Measurements from ENCODE around the gene CAPN14.

The CAPN14 gene, protein sequence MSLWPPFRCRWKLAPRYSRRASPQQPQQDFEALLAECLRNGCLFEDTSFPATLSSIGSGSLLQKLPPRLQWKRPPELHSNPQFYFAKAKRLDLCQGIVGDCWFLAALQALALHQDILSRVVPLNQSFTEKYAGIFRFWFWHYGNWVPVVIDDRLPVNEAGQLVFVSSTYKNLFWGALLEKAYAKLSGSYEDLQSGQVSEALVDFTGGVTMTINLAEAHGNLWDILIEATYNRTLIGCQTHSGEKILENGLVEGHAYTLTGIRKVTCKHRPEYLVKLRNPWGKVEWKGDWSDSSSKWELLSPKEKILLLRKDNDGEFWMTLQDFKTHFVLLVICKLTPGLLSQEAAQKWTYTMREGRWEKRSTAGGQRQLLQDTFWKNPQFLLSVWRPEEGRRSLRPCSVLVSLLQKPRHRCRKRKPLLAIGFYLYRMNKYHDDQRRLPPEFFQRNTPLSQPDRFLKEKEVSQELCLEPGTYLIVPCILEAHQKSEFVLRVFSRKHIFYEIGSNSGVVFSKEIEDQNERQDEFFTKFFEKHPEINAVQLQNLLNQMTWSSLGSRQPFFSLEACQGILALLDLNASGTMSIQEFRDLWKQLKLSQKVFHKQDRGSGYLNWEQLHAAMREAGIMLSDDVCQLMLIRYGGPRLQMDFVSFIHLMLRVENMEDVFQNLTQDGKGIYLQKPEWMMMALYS

DNA sequence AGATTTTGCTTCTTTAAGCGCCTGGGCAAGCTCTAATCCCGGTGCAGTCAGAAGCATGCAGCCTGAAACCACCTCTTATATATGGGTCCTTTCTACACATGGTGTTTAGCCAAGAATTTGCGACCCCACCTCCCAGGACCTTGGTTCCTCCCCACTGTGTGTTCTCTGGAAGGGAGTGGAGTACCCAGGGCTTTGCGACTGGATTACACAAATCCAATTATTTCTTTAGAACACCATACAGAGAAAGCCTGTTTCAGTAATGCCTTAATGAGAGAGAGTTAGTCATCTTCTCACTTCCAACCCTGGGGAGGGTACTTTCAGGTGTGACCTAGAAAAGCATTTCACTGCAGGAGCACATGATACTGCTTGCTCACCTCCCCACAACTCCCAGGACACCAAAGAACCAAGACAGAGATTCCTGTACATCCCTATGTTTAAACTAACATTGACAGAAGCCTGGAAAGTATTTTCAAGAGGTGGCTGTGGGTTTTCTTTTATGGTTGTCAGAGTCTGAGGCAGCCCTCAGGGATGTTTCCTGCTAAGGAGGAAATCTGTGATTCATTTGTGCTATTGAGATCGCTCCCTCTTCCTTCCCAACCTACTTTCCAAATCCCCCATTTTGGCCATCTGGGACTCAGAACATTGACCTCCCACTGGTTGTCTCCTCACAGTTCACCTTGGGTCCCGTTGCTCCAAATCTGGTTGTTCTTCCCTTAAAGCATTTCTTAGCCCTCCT is at the start of gene CAPN14:
TSS of gene CAPN14 (minus strand) at position 51 of the 736 bp plus-strand sequence. CDS start 12,068 bp downstream, outside the sequence.
- no peaks in the 10 kb centered on the region for H4K20me1 ChIP-seq
- no peak within 1 kb of the TSS for H3K4me3 ChIP-seq
- H3K27ac ChIP-seq = peak within 1 kb of the TSS; percentile 93 to 99 (median 95)
- TF ChIP-seq Cebpa-rat (IDR thresholded peaks at IDR 0.05) = no peak
- no peaks in the 10 kb centered on the region for H3K36me3 ChIP-seq
- H3K9ac ChIP-seq = peak within 1 kb of the TSS in 8 of 11 experiments; percentile 80 to 86 (median 84); a peak in 16 of 22 replicates
- H3K4me1 ChIP-seq = peaks cover 90 to 100% (median 99%) of the 10 kb centered on the region in 10 experiments
- no peaks in the 10 kb centered on the region for H3K9me3 ChIP-seq (replicated peaks in 1 of 11)
- H3K27me3 ChIP-seq = no peaks in the 10 kb centered on the region
- peak within 1 kb of the TSS; percentile 83 to 95 (median 90) for H3K4me2 ChIP-seq

- no peaks in the 10 kb centered on the region for H4K20me1 ChIP-seq
- H3K27ac ChIP-seq = no peak overlapping the region
- H3K4me2 ChIP-seq = no peak overlapping the region
- no peak overlapping the region for H3K9ac ChIP-seq
- no peak for TF ChIP-seq Cebpa-rat (IDR thresholded peaks at IDR 0.05)
- no peaks in the 10 kb centered on the region for H3K27me3 ChIP-seq
- no peaks in the 10 kb centered on the region for H3K9me3 ChIP-seq (replicated peaks in 1 of 11)
- no peak overlapping the region for H3K4me3 ChIP-seq
- peaks cover 0 to 48% (median 19%) of the 10 kb centered on the region in 11 experiments; a peak in 15 of 22 replicates for H3K36me3 ChIP-seq
- H3K4me1 ChIP-seq = peaks cover 3 to 48% (median 33%) of the 10 kb centered on the region in 10 experiments; a peak in 18 of 20 replicates
Measured at GRCh38 chr2:31266804-31267203, 49.5 kb upstream of the CAPN14 start.

DNA sequence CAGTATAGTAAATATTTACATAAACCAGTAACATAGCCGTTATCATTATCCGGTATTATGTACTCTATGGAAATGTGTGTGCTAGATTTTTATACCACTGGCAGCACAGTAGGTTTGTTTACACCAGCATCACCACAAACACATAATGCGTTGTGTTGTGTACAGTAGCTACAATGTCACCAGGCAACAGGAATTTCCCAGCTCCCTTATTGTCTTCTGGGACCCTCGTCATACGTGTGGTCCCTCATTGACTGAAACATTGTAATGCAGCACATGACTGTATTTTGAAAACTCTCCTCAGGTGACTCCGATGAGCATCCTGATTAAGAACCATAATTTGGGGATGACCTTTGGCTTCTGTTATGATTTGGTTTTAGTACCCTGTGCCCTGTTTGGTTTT is 47.9 kb upstream of the CAPN14 start:
- Histone ChIP-seq H3K4me3 (no peak overlapping the region), H3K9me3 (replicated peaks in 1 of 11) (no peaks in the 10 kb centered on the region), H3K36me3 (peaks cover 0 to 63% (median 31%) of the 10 kb centered on the region in 11 experiments; a peak in 16 of 22 replicates), H3K4me2 (no peak overlapping the region), H4K20me1 (no peaks in the 10 kb centered on the region), H3K27ac (no peak overlapping the region), H3K4me1 (peaks cover 3 to 43% (median 35%) of the 10 kb centered on the region in 10 experiments; a peak in 18 of 20 replicates), H3K27me3 (no peaks in the 10 kb centered on the region), H3K9ac (no peak overlapping the region)
- TF ChIP-seq Cebpa-rat (IDR thresholded peaks at IDR 0.05) = no peak

DNA sequence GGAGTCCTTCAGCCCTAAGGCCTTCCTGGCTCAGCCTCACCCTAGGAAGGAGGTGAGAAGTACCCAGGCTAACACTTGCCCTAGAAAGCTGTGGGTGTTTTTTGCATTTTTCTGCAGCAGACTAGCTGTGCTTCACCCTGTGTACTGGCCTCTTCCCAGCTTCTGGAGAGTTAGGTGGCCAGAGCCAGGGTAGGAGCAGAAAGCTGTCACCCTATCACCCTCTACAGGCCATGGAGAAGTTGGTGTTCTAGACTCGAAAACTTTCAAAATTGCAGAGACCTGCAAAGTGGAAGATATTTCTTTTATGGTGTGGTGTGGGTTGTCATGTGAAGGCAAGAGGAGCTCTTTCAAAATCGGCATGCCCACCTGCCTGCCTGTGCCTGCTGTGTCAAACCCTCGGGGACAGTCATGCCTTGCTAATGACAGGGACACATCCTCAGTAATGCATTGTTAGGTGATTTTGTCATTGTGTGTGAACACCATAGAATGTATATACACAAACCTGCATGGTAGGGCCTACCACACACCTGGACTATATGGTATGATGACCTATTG is 46.4 kb upstream of the CAPN14 start:
- Histone ChIP-seq H3K4me2 (no peak overlapping the region), H3K9ac (no peak overlapping the region), H3K27ac (no peak overlapping the region), H3K4me1 (peaks cover 0 to 33% (median 26%) of the 10 kb centered on the region in 10 experiments; a peak in 15 of 20 replicates), H3K36me3 (peaks cover 0 to 77% (median 31%) of the 10 kb centered on the region in 11 experiments; a peak in 16 of 22 replicates), H3K27me3 (no peaks in the 10 kb centered on the region), H4K20me1 (no peaks in the 10 kb centered on the region), H3K9me3 (replicated peaks in 1 of 11) (no peaks in the 10 kb centered on the region), H3K4me3 (no peak overlapping the region)
- no peak for TF ChIP-seq Cebpa-rat (IDR thresholded peaks at IDR 0.05)

GRCh38 chr2:31260870-31261269 is 43.6 kb upstream of the CAPN14 start:
- Histone ChIP-seq H3K27me3 (no peaks in the 10 kb centered on the region), H3K9me3 (replicated peaks in 1 of 11) (no peaks in the 10 kb centered on the region), H3K27ac (no peak overlapping the region), H3K9ac (no peak overlapping the region), H4K20me1 (peaks cover 0 to 8% (median 0%) of the 10 kb centered on the region in 11 experiments; a peak in 2 of 22 replicates), H3K4me1 (peaks cover 4 to 49% (median 42%) of the 10 kb centered on the region in 10 experiments; a peak in 19 of 20 replicates), H3K4me2 (no peak overlapping the region), H3K36me3 (peaks cover 0 to 65% (median 19%) of the 10 kb centered on the region in 11 experiments; a peak in 16 of 22 replicates), H3K4me3 (no peak overlapping the region)
- TF ChIP-seq Cebpa-rat (IDR thresholded peaks at IDR 0.05) = no peak

GRCh38 chr2:31259075-31259474 is 41.8 kb upstream of the CAPN14 start:
- TF ChIP-seq Cebpa-rat (IDR thresholded peaks at IDR 0.05) = no peak
- Histone ChIP-seq H3K4me3 (no peak overlapping the region), H4K20me1 (peaks cover 0 to 8% (median 0%) of the 10 kb centered on the region in 11 experiments; a peak in 2 of 22 replicates), H3K9me3 (replicated peaks in 1 of 11) (no peaks in the 10 kb centered on the region), H3K4me1 (peaks cover 7 to 67% (median 60%) of the 10 kb centered on the region in 10 experiments; a peak in 19 of 20 replicates), H3K4me2 (peak overlapping the region in 7 of 11 experiments; percentile 38 to 63 (median 47); a peak in 10 of 22 replicates), H3K36me3 (peaks cover 0 to 66% (median 19%) of the 10 kb centered on the region in 11 experiments; a peak in 14 of 22 replicates), H3K27me3 (no peaks in the 10 kb centered on the region), H3K27ac (no peak overlapping the region), H3K9ac (no peak overlapping the region)

GRCh38 chr2:31258351-31258750 is 41.0 kb upstream of the CAPN14 start:
- no peak for TF ChIP-seq Cebpa-rat (IDR thresholded peaks at IDR 0.05)
- no peaks in the 10 kb centered on the region for H3K9me3 ChIP-seq (replicated peaks in 1 of 11)
- peaks cover 7 to 68% (median 62%) of the 10 kb centered on the region in 10 experiments; a peak in 19 of 20 replicates for H3K4me1 ChIP-seq
- peaks cover 0 to 62% (median 19%) of the 10 kb centered on the region in 11 experiments; a peak in 14 of 22 replicates for H3K36me3 ChIP-seq
- peak overlapping the region in 10 of 11 experiments; percentile 4 to 63 (median 41); a peak in 18 of 22 replicates for H3K4me2 ChIP-seq
- no peak overlapping the region for H3K4me3 ChIP-seq
- no peak overlapping the region for H3K27ac ChIP-seq
- H3K27me3 ChIP-seq = no peaks in the 10 kb centered on the region
- H3K9ac ChIP-seq = no peak overlapping the region
- peaks cover 0 to 8% (median 0%) of the 10 kb centered on the region in 11 experiments; a peak in 2 of 22 replicates for H4K20me1 ChIP-seq

All from BLaER1 treated with 17β-estradiol and CSF1 and Interleukin-3, amounts not matched to agents 10 nM and 100 nM (cell line).